Right kidney (tissue), 9 donors: ENCODE data around the gene CCDC63.

ENCODE experiments used
- DNase-seq: peaks from one replicate; pipeline ENCODE4 v3.0.0-alpha.2; 2016
- long read RNA-seq, 8 donors: transcript quantifications; one replicate each; lab custom pipeline, GENCODE V29; 2026

The CCDC63 gene
- long read RNA-seq, donor 1: 0 reads
- long read RNA-seq, donor 2: 0 reads
- long read RNA-seq, donor 3: 0 reads
- long read RNA-seq, donor 4: 0 reads
- long read RNA-seq, donor 5: 0 reads
- long read RNA-seq, donor 6: 0 reads
- long read RNA-seq, donor 7: 0 reads
- long read RNA-seq, donor 8: 0 reads

- peak; percentile 69 for DNase-seq
These were observed at the start of gene CCDC63 for GRCh38 chr12:110846615-110847566. CCDC63 (plus strand) TSS chr12:110846987; CDS start chr12:110852955, 5,968 bp downstream.

GRCh38 chr12:110798461-110798860, 48.3 kb upstream of the CCDC63 start:
- no peak for DNase-seq

GRCh38 chr12:110802489-110802888, 44.3 kb upstream of the CCDC63 start:
- DNase-seq: no peak

- DNase-seq: no peak
These were observed 42.4 kb upstream of the CCDC63 start for GRCh38 chr12:110804406-110804805.

- no peak for DNase-seq
These were observed 39.1 kb upstream of the CCDC63 start for GRCh38 chr12:110807640-110808039.

- no peak for DNase-seq
These were observed 37.6 kb upstream of the CCDC63 start for GRCh38 chr12:110809149-110809548.

- no peak for DNase-seq
These were observed 34.8 kb upstream of the CCDC63 start for GRCh38 chr12:110811972-110812371.

GRCh38 chr12:110813285-110813684, 33.5 kb upstream of the CCDC63 start:
- DNase-seq: no peak

GRCh38 chr12:110813756-110814155, 33.0 kb upstream of the CCDC63 start:
- DNase-seq: no peak

GRCh38 chr12:110816248-110816647, 30.5 kb upstream of the CCDC63 start:
- DNase-seq: no peak

GRCh38 chr12:110816779-110817178, 30.0 kb upstream of the CCDC63 start:
- no peak for DNase-seq

- DNase-seq: no peak
These were observed 28.3 kb upstream of the CCDC63 start for GRCh38 chr12:110818511-110818910.

- DNase-seq: no peak
These were observed 27.6 kb upstream of the CCDC63 start for GRCh38 chr12:110819150-110819549.

- DNase-seq: no peak
These were observed 27.1 kb upstream of the CCDC63 start for GRCh38 chr12:110819646-110820045.

- DNase-seq: no peak
These were observed 24.9 kb upstream of the CCDC63 start for GRCh38 chr12:110821917-110822316.

GRCh38 chr12:110822821-110823415, 23.9 kb upstream of the CCDC63 start:
- no peak for DNase-seq

- no peak for DNase-seq
These were observed 22.4 kb upstream of the CCDC63 start for GRCh38 chr12:110824342-110824741.

GRCh38 chr12:110825530-110825929, 21.3 kb upstream of the CCDC63 start:
- no peak for DNase-seq

GRCh38 chr12:110826592-110827200, 20.1 kb upstream of the CCDC63 start:
- peak; percentile 45 for DNase-seq

- DNase-seq: no peak
These were observed 17.5 kb upstream of the CCDC63 start for GRCh38 chr12:110829308-110829707.

- no peak for DNase-seq
These were observed 10.5 kb upstream of the CCDC63 start for GRCh38 chr12:110836291-110836690.

GRCh38 chr12:110841007-110841406, 5.8 kb upstream of the CCDC63 start:
- DNase-seq: no peak

- no peak for DNase-seq
These were observed 2.7 kb upstream of the CCDC63 start for GRCh38 chr12:110844131-110844530.
